Rectal smooth muscle tissue (tissue), 1 donor: ENCODE measurements around the gene ARMH3.

Source experiments
- H3K27ac ChIP-seq: one replicate; pipeline ENCODE4 v1.7.0; 2013; ENCODE audit warnings: low read depth, low read length, inconsistent platforms
- H3K27me3 ChIP-seq: one replicate; pipeline ENCODE4 v1.7.0; 2013; ENCODE audit warnings: low read length; ENCODE audit not compliant: control insufficient read depth, insufficient read depth
- H3K36me3 ChIP-seq: one replicate; pipeline ENCODE4 v1.7.0; 2013; ENCODE audit warnings: low read length; ENCODE audit not compliant: control insufficient read depth, insufficient read depth
- H3K4me1 ChIP-seq: one replicate; pipeline ENCODE4 v1.7.0; 2013; ENCODE audit warnings: low read length; ENCODE audit not compliant: control insufficient read depth, insufficient read depth
- H3K4me3 ChIP-seq: one replicate; pipeline ENCODE4 v1.7.0; 2013; ENCODE audit warnings: low read length
- H3K9ac ChIP-seq: one replicate; pipeline ENCODE4 v1.7.0; 2013; ENCODE audit warnings: low read length

Gene ARMH3

DNA sequence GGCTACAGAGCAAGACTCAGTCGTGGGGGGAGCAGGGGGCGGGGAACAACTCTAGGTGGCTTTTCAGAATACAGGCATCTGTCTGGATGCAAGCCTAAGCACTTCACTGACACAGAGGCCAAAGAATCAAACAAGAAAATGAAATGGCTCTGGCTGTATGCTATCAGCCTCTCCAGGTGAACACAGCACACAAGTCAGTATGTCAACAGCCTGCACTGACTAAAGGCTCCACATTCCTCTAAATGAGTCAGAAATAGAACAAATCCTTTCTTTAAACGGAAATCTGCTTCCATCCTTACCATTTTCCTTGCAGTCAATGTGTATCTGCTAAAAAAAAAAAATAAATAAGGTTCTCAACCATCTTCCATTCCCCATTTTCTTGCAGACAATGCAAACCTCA, 88.3 kb downstream of the ARMH3 start:
- Histone ChIP-seq H3K36me3 (peaks cover 11% of the 10 kb centered on the region), H3K4me3 (no peak overlapping the region), H3K4me1 (no peaks in the 10 kb centered on the region), H3K27me3 (no peaks in the 10 kb centered on the region), H3K27ac (no peak overlapping the region), H3K9ac (no peak overlapping the region)

DNA sequence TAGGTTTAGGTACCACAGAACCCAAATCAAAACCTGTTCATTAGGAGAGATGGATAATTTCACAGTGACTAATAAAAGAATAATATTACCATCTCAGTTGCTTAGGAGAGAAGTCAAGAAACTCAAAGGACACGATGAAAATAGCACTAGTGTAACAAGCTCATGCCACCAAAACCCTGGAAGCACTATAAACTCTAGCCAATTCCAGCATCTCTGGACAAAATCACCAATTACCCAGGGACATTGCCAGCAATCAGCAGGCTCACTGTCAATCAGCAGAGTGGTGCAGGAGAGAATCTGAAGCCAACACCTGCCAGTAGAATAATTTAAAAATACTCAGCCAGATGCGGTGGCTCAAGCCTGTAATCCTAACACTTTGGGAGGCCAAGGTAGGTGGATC, 88.9 kb downstream of the ARMH3 start:
- Histone ChIP-seq H3K9ac (no peak overlapping the region), H3K36me3 (peaks cover 6% of the 10 kb centered on the region), H3K27me3 (no peaks in the 10 kb centered on the region), H3K4me1 (no peaks in the 10 kb centered on the region), H3K27ac (no peak overlapping the region), H3K4me3 (no peak overlapping the region)

DNA sequence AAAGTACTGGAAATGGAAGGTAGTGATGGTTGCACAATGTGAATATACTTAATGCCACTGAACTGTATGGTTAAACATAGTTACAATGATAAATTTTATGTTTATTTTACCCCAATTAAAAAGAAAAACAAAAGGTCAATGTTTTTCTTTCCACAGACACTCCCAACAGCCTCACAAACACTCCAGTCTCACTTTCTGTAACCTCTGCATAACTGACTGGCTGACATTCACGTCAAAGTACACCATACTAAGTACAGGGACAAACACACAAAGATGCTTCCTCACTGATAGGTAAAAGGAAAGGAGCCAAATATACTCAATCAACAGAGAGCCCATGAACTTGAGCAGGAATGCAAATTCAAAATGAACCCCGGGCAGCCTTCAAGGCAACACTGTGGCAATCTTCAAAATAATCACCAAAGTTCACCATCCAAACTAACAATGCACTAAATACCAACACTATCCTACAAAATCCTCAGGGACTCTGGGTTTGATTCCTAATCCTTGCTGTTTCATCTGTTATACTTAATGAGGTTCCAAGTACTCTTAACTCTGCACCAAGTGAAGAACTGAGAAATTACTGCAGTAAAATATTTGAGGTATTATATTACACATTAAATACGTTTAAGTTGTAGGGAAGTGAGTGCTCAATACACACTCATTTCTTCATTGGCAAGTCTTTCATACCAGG, 90.8 kb downstream of the ARMH3 start:
- Histone ChIP-seq H3K36me3 (peaks cover 6% of the 10 kb centered on the region), H3K4me1 (no peaks in the 10 kb centered on the region), H3K27me3 (no peaks in the 10 kb centered on the region), H3K27ac (no peak overlapping the region), H3K4me3 (no peak overlapping the region), H3K9ac (no peak overlapping the region)

DNA sequence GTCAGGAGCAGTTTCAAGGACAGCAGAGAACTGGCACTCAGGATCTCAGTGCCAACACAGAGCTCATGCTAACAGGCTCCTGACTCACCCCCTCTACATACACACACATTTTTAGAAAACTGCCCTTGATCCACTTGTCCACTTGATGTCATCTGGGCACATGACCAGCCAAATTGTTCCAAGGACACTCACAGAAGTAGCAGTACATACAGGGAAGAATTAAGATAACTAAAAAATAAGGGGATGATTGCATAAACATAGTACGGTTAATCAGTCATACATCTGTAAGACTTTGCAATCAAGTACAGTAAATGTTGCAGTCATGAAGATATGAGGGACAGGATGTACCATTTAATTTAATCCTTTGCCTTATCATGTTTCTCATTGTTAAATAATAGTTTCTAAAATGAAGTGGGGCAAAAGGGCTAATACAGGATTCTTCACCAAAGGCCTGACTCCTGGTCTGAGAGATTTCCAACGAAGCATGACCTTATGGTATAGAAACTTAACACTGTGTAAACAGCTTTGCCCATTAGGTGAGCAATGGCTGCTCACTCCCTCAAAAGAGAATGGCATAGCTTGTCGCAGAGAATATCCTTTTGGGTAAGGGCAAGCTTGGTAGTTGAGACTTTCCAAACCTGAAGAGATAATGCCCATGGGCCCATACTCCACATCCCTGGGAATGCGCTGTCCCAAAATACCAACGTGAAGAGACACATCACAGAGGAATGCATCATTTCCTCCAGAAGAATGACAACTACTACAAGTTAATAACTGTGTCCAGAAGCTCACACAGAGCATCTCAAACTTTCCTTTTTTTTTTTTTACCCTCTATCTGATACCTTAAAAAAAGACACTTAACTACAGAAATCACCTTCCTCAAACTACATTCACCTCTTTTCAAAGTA, 94.1 kb downstream of the ARMH3 start:
- Histone ChIP-seq H3K27me3 (no peaks in the 10 kb centered on the region), H3K4me3 (no peak overlapping the region), H3K36me3 (no peaks in the 10 kb centered on the region), H3K4me1 (no peaks in the 10 kb centered on the region), H3K9ac (no peak overlapping the region), H3K27ac (no peak overlapping the region)

DNA sequence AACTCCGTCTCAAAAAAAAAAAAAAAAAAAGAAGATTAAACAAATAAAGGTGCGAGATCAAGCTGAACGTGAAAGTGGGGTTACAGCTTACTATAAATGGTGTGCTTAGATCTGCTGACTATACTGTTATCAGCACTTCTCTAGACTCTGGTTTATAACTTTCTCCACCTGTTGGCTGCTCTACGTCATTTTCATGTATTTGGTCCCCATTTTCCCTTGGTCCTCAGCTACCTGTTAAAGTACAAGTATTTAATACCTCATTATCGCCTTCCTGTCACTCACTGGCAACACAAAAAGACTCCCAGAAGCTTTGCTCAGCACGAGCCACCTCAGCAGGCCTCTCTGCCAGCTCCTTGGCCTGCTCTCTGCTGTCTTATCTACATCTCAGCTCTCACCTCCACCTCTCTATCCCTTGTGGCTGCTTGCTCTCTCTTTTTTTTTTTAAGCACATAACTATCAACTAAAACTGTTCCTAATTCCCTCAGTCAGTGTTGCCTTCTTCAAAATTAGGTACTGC, 95.0 kb downstream of the ARMH3 start:
- H3K4me3 ChIP-seq, result no peak overlapping the region
- H3K4me1 ChIP-seq, result no peaks in the 10 kb centered on the region
- no peak overlapping the region for H3K27ac ChIP-seq
- no peaks in the 10 kb centered on the region for H3K27me3 ChIP-seq
- H3K36me3 ChIP-seq, result no peaks in the 10 kb centered on the region
- H3K9ac ChIP-seq, result no peak overlapping the region

DNA sequence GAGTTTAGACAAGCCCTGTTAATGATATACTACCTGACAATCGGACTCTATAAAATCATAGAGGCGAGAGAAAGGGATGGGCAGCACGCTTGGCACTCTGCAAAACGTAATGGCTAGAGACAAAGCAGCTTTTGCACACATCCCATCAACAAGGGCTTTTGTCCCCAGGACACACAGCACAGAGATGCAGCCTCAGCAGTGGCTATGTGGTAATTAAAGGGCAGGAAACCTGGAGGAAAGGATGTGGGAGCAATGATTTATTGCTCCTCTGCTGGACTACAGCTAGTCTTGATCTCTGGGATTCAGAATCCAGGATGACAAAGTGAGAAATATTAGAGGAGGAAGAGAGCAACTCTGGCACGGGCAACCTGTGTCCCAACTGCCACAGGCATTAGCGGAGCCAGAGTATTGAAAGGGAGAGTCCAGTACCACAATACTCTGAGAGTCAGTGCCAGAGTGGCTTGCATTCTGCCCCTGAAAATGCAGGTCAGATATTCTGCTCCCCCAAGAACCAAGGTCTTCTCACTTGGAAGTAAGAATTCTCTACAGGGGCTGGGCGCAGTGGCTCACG, 96.5 kb downstream of the ARMH3 start:
- no peak overlapping the region for H3K4me3 ChIP-seq
- no peak overlapping the region for H3K27ac ChIP-seq
- no peaks in the 10 kb centered on the region for H3K27me3 ChIP-seq
- H3K9ac ChIP-seq, result no peak overlapping the region
- no peaks in the 10 kb centered on the region for H3K36me3 ChIP-seq
- no peaks in the 10 kb centered on the region for H3K4me1 ChIP-seq

DNA sequence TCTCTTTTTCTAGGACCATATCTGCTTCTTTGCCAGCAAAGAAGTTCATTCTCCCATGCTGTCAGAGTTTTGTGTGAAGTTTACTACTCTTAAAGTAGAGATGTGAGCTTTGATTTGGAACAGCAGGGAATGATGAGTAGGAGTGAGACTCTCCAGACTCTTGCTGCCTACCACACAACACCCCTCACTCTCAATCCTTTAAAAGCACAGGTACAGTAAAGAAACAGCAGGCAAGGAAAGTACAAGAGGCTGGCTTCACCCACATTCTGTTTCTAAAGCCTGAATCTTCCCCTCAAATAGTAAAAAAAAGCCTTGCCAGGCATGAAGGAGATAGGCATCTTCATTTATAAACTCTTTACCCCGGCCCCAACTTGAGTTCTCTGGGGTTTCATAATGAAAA, 97.3 kb downstream of the ARMH3 start:
- H3K9ac ChIP-seq, result no peak overlapping the region
- H3K4me1 ChIP-seq, result no peaks in the 10 kb centered on the region
- H3K36me3 ChIP-seq, result no peaks in the 10 kb centered on the region
- no peak overlapping the region for H3K4me3 ChIP-seq
- H3K27me3 ChIP-seq, result no peaks in the 10 kb centered on the region
- no peak overlapping the region for H3K27ac ChIP-seq

DNA sequence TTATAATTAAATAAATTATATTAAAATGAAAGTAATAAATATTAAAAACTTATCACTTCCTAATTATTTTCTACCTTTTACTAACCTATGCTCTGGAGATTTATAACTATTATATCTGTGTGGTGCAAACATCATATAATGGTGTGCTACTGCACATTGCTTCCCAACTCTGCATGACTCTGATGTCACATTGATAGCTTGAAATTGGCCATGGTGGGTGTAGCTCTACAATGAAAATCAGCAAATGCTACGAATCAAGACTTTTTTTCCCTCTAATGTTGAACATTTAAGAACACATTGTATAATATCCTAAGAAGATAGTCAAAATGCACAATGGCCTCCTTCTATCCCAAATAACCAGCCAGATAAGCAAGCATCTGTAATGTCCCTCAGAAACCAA, 99.1 kb downstream of the ARMH3 start:
- Histone ChIP-seq H3K27me3 (no peaks in the 10 kb centered on the region), H3K27ac (no peak overlapping the region), H3K9ac (no peak overlapping the region), H3K4me1 (no peaks in the 10 kb centered on the region), H3K36me3 (no peaks in the 10 kb centered on the region), H3K4me3 (no peak overlapping the region)

DNA sequence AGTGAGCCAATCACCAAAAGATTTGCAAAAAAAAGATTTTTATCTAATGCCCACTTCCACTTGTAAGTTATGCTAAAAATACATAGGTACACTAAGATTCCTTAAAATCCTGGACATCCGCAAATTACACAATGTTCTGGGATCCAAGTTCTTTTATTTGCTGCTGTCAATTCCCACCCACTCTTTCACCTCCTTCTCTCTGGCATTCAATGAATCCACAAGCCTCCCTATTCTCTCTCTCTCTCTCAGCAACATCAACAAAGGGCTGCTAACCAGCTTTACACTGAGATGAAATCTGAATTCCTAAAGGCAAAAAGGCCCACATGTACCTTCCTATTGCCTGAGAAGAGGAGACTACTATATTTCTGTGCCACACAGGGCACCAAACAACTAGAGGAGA, 99.9 kb downstream of the ARMH3 start:
- Histone ChIP-seq H3K4me3 (no peak overlapping the region), H3K9ac (no peak overlapping the region), H3K36me3 (no peaks in the 10 kb centered on the region)

DNA sequence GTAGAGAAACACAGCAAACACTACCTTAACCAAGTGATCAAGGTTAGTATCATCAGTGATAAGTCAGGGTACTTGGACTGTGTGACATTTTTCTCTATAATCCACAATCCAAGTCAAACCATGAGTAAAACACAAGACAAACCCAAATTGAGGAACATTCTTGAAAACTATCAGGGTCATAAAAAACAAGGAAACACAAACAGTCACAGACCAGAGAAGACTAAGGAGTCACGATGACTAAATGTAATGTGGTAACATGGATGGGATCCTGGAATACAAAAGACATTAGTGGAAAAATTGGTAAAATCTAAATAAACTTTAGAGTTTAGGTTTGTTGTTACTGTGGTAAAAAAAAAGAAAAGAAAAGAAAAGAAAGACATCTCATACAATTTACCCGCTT, 103.8 kb downstream of the ARMH3 start:
- Histone ChIP-seq H3K9ac (no peak overlapping the region), H3K36me3 (no peaks in the 10 kb centered on the region), H3K4me1 (no peaks in the 10 kb centered on the region), H3K27ac (no peak overlapping the region), H3K4me3 (no peak overlapping the region), H3K27me3 (no peaks in the 10 kb centered on the region)

More for the DNA sequence above, 99.9 kb downstream of the ARMH3 start:
- Histone ChIP-seq H3K4me1 (no peaks in the 10 kb centered on the region), H3K27me3 (no peaks in the 10 kb centered on the region), H3K27ac (no peak overlapping the region)

DNA sequence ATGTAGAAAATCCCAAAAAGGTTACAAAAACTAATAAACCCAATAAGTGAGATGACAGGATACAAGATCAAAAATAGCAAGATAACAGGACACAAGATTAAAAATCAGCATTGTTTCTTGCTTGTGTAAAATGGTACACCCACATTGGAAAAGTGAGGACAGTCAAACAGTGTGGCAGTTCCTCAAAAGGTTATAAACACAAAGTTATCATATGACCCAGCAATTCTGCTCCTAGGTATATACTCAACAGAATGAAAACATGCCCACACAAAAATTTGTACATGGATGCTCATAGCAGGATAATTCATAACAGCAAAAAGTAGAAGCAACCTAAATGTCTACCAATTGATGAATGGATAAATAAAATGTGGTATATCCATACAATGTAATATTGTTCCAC, 105.8 kb downstream of the ARMH3 start:
- no peak overlapping the region for H3K27ac ChIP-seq
- no peaks in the 10 kb centered on the region for H3K27me3 ChIP-seq
- no peak overlapping the region for H3K9ac ChIP-seq
- H3K4me3 ChIP-seq, result no peak overlapping the region
- no peaks in the 10 kb centered on the region for H3K36me3 ChIP-seq
- H3K4me1 ChIP-seq, result no peaks in the 10 kb centered on the region

DNA sequence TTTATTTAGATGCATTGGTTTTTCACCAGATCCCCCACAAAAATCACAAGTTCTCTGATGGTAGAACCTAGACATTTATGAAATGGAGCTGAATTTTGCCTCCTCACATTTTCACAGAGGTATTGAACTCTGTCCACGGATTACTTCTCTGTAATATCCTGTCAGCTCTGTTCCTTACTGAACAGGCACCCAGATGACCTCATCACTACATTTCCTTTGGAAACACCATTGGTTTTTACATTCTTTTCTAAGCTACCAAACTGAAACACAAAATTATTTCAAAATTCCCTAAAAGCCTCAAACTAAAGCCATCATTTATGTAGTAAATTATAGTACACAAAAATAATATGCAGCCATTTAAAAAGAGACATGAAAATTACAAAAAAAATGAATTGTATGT, 114.1 kb downstream of the ARMH3 start:
- no peaks in the 10 kb centered on the region for H3K36me3 ChIP-seq
- no peak overlapping the region for H3K4me3 ChIP-seq
- H3K4me1 ChIP-seq, result peaks cover 27% of the 10 kb centered on the region
- no peak overlapping the region for H3K27ac ChIP-seq
- H3K27me3 ChIP-seq, result no peaks in the 10 kb centered on the region
- H3K9ac ChIP-seq, result no peak overlapping the region
